Duodenal mucosa (tissue), 2 donors: ENCODE measurements around the gene PRKD1.

Experiments used
- H3K27ac ChIP-seq: one replicate; pipeline ENCODE4 v1.7.0; 2013; ENCODE audit warnings: low read depth, low read length
- H3K27me3 ChIP-seq, 2 donors: one replicate each; pipeline ENCODE4 v1.7.0; 2013; ENCODE audit warnings: low read length in 2 of 2, control low read depth in 1 of 2; ENCODE audit not compliant: insufficient read depth in 2 of 2, control insufficient read depth in 1 of 2
- H3K36me3 ChIP-seq, 2 donors: one replicate each; pipeline ENCODE4 v1.7.0; 2013; ENCODE audit warnings: low read length in 2 of 2, control low read depth in 1 of 2; ENCODE audit not compliant: insufficient read depth in 2 of 2, control insufficient read depth in 1 of 2
- H3K4me1 ChIP-seq, 2 donors: one replicate each; pipeline ENCODE4 v1.7.0; 2013; ENCODE audit warnings: low read length in 2 of 2, control low read depth in 1 of 2; ENCODE audit not compliant: insufficient read depth in 2 of 2, control insufficient read depth in 1 of 2
- H3K4me3 ChIP-seq, 2 donors: one replicate each; pipeline ENCODE4 v1.7.0; 2013; ENCODE audit warnings: low read length in 2 of 2, low read depth in 1 of 2
- H3K9ac ChIP-seq, 2 donors: one replicate each; pipeline ENCODE4 v1.7.0; 2013; ENCODE audit warnings: low read length in 2 of 2, low read depth in 1 of 2
- H3K9me3 ChIP-seq, 2 donors: one replicate each; pipeline ENCODE4 v1.7.0; 2013; ENCODE audit warnings: low read length in 2 of 2, control low read depth in 1 of 2; ENCODE audit not compliant: control insufficient read depth in 1 of 2

PRKD1 gene

DNA sequence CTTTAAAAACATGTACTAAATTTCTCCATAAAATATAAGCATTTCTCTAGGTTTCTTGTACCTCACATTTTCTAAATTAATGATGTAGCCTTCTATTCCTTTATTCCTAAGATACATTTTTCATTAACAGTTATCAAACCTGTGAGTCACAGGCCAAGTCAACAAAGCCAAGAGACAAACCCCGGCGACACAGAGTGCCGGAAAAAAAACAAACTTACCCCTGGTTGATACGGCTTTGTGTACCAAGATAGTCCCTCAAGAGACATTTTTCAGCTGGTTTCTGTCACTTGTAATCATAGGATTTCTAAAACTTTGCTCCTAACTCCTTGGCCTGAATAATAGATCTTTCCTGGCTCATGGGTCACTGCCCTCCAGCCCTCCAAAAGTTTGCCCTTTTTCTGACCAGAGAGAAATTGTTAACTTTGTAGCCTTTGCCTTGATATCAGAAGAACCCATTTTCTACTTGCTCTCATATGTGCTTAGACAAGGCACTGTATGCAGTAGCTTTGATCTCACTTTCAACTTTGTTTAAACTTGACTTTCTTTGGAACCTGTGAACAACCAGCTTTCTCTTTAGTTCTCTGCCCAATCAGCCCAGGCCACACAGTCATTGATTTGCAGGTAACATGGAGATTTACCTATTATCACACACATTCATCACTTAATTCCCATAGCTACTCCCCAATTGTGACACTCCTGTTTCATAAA lies 172.2 kb downstream of the PRKD1 start:
- H3K9me3 ChIP-seq, result no peaks in the 10 kb centered on the region
- no peak overlapping the region for H3K4me3 ChIP-seq
- no peak overlapping the region for H3K27ac ChIP-seq
- H3K4me1 ChIP-seq, result peaks cover 5% of the 10 kb centered on the region in 2 donors
- H3K36me3 ChIP-seq, result no peaks in the 10 kb centered on the region
- no peaks in the 10 kb centered on the region for H3K27me3 ChIP-seq
- no peak overlapping the region for H3K9ac ChIP-seq

DNA sequence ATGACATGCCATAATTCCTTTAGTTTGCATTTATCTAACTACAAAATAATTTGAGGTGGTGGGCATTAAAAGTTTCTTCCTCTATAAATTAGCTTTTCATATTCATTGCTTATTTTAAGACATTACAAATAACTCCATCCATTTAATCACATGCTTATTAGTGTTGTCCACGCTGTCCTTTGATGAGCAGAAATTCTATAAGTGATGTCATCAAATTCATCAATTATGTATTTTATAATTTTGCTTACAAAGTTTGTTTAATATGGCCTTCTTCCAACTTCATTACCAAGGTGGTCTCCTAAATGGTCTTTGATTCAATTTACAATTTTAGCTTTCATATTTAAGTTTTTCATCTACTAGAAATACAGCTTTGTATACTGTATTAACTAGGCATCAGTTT lies 173.5 kb downstream of the PRKD1 start:
- peaks cover 10 to 16% of the 10 kb centered on the region in 2 donors for H3K4me1 ChIP-seq
- H3K27ac ChIP-seq, result no peak overlapping the region
- H3K36me3 ChIP-seq, result no peaks in the 10 kb centered on the region
- no peaks in the 10 kb centered on the region for H3K27me3 ChIP-seq
- H3K9ac ChIP-seq, result no peak overlapping the region
- no peak overlapping the region for H3K4me3 ChIP-seq
- H3K9me3 ChIP-seq, result no peaks in the 10 kb centered on the region

GRCh38 chr14:29752221-29752923 lies 175.3 kb downstream of the PRKD1 start:
- H3K4me3 ChIP-seq, result no peak overlapping the region
- no peaks in the 10 kb centered on the region for H3K36me3 ChIP-seq
- no peak overlapping the region for H3K9ac ChIP-seq
- no peak overlapping the region for H3K27ac ChIP-seq
- H3K9me3 ChIP-seq, result no peaks in the 10 kb centered on the region
- H3K4me1 ChIP-seq, result peaks cover 13 to 20% of the 10 kb centered on the region in 2 donors
- H3K27me3 ChIP-seq, result no peaks in the 10 kb centered on the region

GRCh38 chr14:29749829-29750228 lies 177.8 kb downstream of the PRKD1 start:
- no peak overlapping the region for H3K27ac ChIP-seq
- H3K36me3 ChIP-seq, result no peaks in the 10 kb centered on the region
- H3K27me3 ChIP-seq, result no peaks in the 10 kb centered on the region
- H3K9me3 ChIP-seq, result no peaks in the 10 kb centered on the region
- H3K9ac ChIP-seq, result no peak overlapping the region
- peaks cover 9 to 20% of the 10 kb centered on the region in 2 donors for H3K4me1 ChIP-seq
- H3K4me3 ChIP-seq, result no peak overlapping the region

- Histone ChIP-seq H3K27me3 (no peaks in the 10 kb centered on the region), H3K4me3 (no peak overlapping the region), H3K36me3 (no peaks in the 10 kb centered on the region), H3K9me3 (no peaks in the 10 kb centered on the region), H3K9ac (no peak overlapping the region), H3K4me1 (peaks cover 9 to 20% of the 10 kb centered on the region in 2 donors), H3K27ac (no peak overlapping the region)
Measured at GRCh38 chr14:29749327-29749726, 178.3 kb downstream of the PRKD1 start.

DNA sequence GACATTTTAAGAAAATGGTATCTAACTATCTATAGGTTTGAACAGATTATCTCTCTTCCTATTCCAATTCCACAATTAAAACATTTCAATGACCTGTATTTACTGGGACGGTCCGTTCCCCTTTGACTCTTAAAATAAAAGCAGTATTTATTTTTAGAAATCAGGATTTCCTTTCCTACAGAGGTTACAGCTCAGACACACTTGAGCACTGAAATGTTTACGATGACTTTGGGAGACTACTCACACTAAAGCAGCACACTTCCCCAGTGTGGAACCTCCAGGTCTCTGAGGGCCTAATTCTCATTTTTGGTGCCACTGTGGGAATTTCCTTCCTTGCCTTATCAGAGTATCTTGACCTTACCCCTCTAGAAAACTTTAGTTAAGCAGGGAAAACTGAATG lies 181.8 kb downstream of the PRKD1 start:
- Histone ChIP-seq H3K9me3 (no peaks in the 10 kb centered on the region), H3K9ac (no peak overlapping the region), H3K4me3 (no peak overlapping the region), H3K36me3 (no peaks in the 10 kb centered on the region), H3K27ac (no peak overlapping the region), H3K27me3 (no peaks in the 10 kb centered on the region), H3K4me1 (peaks cover 15 to 27% of the 10 kb centered on the region in 2 donors)

GRCh38 chr14:29743531-29743930 lies 184.1 kb downstream of the PRKD1 start:
- H3K4me3 ChIP-seq, result no peak overlapping the region
- peaks cover 10 to 26% of the 10 kb centered on the region in 2 donors for H3K4me1 ChIP-seq
- H3K9me3 ChIP-seq, result no peaks in the 10 kb centered on the region
- H3K27ac ChIP-seq, result no peak overlapping the region
- H3K36me3 ChIP-seq, result no peaks in the 10 kb centered on the region
- H3K27me3 ChIP-seq, result no peaks in the 10 kb centered on the region
- H3K9ac ChIP-seq, result no peak overlapping the region

GRCh38 chr14:29741909-29742401 lies 185.7 kb downstream of the PRKD1 start:
- H3K4me3 ChIP-seq, result no peak overlapping the region
- no peak overlapping the region for H3K9ac ChIP-seq
- no peak overlapping the region for H3K27ac ChIP-seq
- no peaks in the 10 kb centered on the region for H3K27me3 ChIP-seq
- H3K36me3 ChIP-seq, result no peaks in the 10 kb centered on the region
- no peaks in the 10 kb centered on the region for H3K9me3 ChIP-seq
- H3K4me1 ChIP-seq, result peaks cover 10 to 31% of the 10 kb centered on the region in 2 donors

- H3K9me3 ChIP-seq, result no peaks in the 10 kb centered on the region
- H3K4me1 ChIP-seq, result peaks cover 10 to 31% of the 10 kb centered on the region in 2 donors
- no peak overlapping the region for H3K4me3 ChIP-seq
- no peaks in the 10 kb centered on the region for H3K27me3 ChIP-seq
- no peaks in the 10 kb centered on the region for H3K36me3 ChIP-seq
- H3K9ac ChIP-seq, result no peak overlapping the region
- H3K27ac ChIP-seq, result no peak overlapping the region
Measured at GRCh38 chr14:29740491-29740890, 187.2 kb downstream of the PRKD1 start.

- Histone ChIP-seq H3K9me3 (no peaks in the 10 kb centered on the region), H3K4me3 (no peak overlapping the region), H3K27me3 (no peaks in the 10 kb centered on the region), H3K36me3 (no peaks in the 10 kb centered on the region), H3K4me1 (peaks cover 10 to 37% of the 10 kb centered on the region in 2 donors), H3K9ac (no peak overlapping the region), H3K27ac (no peak overlapping the region)
Measured at GRCh38 chr14:29738950-29739349, 188.7 kb downstream of the PRKD1 start.
